Astrocyte (in vitro differentiated cells and primary cell): ENCODE measurements around the gene DSG3. TPM values are rescaled to one million over a fixed set of nuclear protein-coding genes. Genes with fewer than 3 reads are reported as not detected.
A peak's percentile ranks its signal among the peaks of the same experiment; 100 is the strongest.

Experiments used
- DNase-seq: peaks from one replicate; pipeline ENCODE4 v3.0.0-alpha.2; 2010; ENCODE audit warnings: low read depth
- FAIRE-seq: peaks from 2 replicates; lab custom pipeline; 2011; peaks lifted over from hg19 to GRCh38; lab: Jason Lieb, UNC
- H2AFZ ChIP-seq: 2 replicates; pipeline ENCODE4 v1.6.0; 2012; ENCODE audit warnings: low read depth, low read length, inconsistent platforms
- H3K27ac ChIP-seq: 2 replicates; pipeline ENCODE4 v1.5.1; 2011; ENCODE audit warnings: low read depth, low read length, inconsistent platforms
- H3K27me3 ChIP-seq: 2 replicates; pipeline ENCODE4 v1.6.0; 2011; ENCODE audit warnings: low read length, inconsistent platforms; ENCODE audit not compliant: insufficient read depth
- H3K36me3 ChIP-seq: 2 replicates; pipeline ENCODE4 v1.5.1; 2011; ENCODE audit warnings: low read length, inconsistent platforms; ENCODE audit not compliant: insufficient read depth
- H3K4me1 ChIP-seq: 2 replicates; pipeline ENCODE4 v1.5.1; 2011; ENCODE audit warnings: low read length, inconsistent platforms; ENCODE audit not compliant: insufficient read depth
- H3K4me2 ChIP-seq: 2 replicates; pipeline ENCODE4 v1.6.0; 2012; ENCODE audit warnings: low read length, inconsistent platforms
- H3K4me3 ChIP-seq: 2 replicates; pipeline ENCODE4 v1.5.1; 2011; ENCODE audit warnings: low read depth, mild to moderate bottlenecking, low read length, inconsistent platforms; ENCODE audit not compliant: insufficient read depth
- H3K79me2 ChIP-seq: 2 replicates; pipeline ENCODE4 v1.6.0; 2012; ENCODE audit warnings: mild to moderate bottlenecking, low read length, inconsistent platforms; ENCODE audit not compliant: insufficient read depth
- H3K9ac ChIP-seq: 2 replicates; pipeline ENCODE4 v1.6.0; 2012; ENCODE audit warnings: mild to moderate bottlenecking, low read length, inconsistent platforms
- H3K9me3 ChIP-seq: 2 replicates; pipeline ENCODE4 v1.5.1; 2012; ENCODE audit warnings: low read depth, mild to moderate bottlenecking, low read length, inconsistent platforms; ENCODE audit not compliant: insufficient read depth
- H4K20me1 ChIP-seq: 2 replicates; pipeline ENCODE4 v1.6.0; 2012; ENCODE audit warnings: low read length, inconsistent platforms; ENCODE audit not compliant: insufficient read depth
- H3K27ac Mint-ChIP-seq: one replicate; pipeline ENCODE4 v1.8.0; 2021; ENCODE audit warnings: mild to moderate bottlenecking, mixed read lengths; ENCODE audit not compliant: unreplicated experiment
- H3K27me3 Mint-ChIP-seq: one replicate; pipeline ENCODE4 v1.8.0; 2021; ENCODE audit warnings: low read depth, mixed read lengths; ENCODE audit not compliant: unreplicated experiment
- H3K36me3 Mint-ChIP-seq: one replicate; pipeline ENCODE4 v1.8.0; 2021; ENCODE audit warnings: low read depth, mixed read lengths; ENCODE audit not compliant: unreplicated experiment
- H3K4me1 Mint-ChIP-seq: one replicate; pipeline ENCODE4 v1.8.0; 2021; ENCODE audit warnings: low read depth, mixed read lengths; ENCODE audit not compliant: unreplicated experiment
- H3K4me3 Mint-ChIP-seq: one replicate; pipeline ENCODE4 v1.8.0; 2021; ENCODE audit warnings: mild to moderate bottlenecking, moderate library complexity, mixed read lengths; ENCODE audit not compliant: unreplicated experiment
- H3K9me3 Mint-ChIP-seq: one replicate; pipeline ENCODE4 v1.8.0; 2021; ENCODE audit warnings: mild to moderate bottlenecking, mixed read lengths; ENCODE audit not compliant: unreplicated experiment
- CTCF ChIP-seq: IDR thresholded peaks from 2 replicates; pipeline ENCODE4 v1.5.1; 2011; ENCODE audit warnings: low read depth, mild to moderate bottlenecking, inconsistent platforms, low read length, moderate library complexity; ENCODE audit not compliant: insufficient read depth
- EZH2 ChIP-seq: IDR thresholded peaks from 2 replicates; pipeline ENCODE4 v1.6.1; 2012; ENCODE audit warnings: mild to moderate bottlenecking, low read length, inconsistent platforms; ENCODE audit not compliant: insufficient read depth
- total RNA-seq: library from RNA; stranded (reverse); gene quantifications from 2 replicates; pipeline ENCODE4 v1.2.1, GENCODE V29; 2021

Gene DSG3
- total RNA-seq, 1 donor from 2014 or later: 0.64 TPM

- peaks cover 4% of the 10 kb centered on the region for H3K36me3 Mint-ChIP-seq
- Histone ChIP-seq H3K79me2 (no peaks in the 10 kb centered on the region), H3K9me3 (no peaks in the 10 kb centered on the region), H3K4me1 (peaks cover 19% of the 10 kb centered on the region), H3K9ac (peak overlapping the region; percentile 4), H3K27me3 (no peaks in the 10 kb centered on the region), H4K20me1 (no peaks in the 10 kb centered on the region), H2AFZ (no peak overlapping the region), H3K27ac (peak overlapping the region; percentile 55), H3K4me2 (peak overlapping the region; percentile 51), H3K4me3 (no peak overlapping the region), H3K36me3 (no peaks in the 10 kb centered on the region)
- peak; percentile 92 for DNase-seq
- no peaks in the 10 kb centered on the region for H3K27me3 Mint-ChIP-seq
- peak overlapping the region; percentile 97 for H3K27ac Mint-ChIP-seq
- TF ChIP-seq CTCF: no peak
- TF ChIP-seq EZH2: no peak
- no peak for FAIRE-seq
- peaks cover 2% of the 10 kb centered on the region for H3K9me3 Mint-ChIP-seq
- peak overlapping the region; percentile 42 for H3K4me3 Mint-ChIP-seq
- peaks cover 46% of the 10 kb centered on the region for H3K4me1 Mint-ChIP-seq
Observed at GRCh38 chr18:31512203-31512764, 64.7 kb downstream of the DSG3 start.

DNA sequence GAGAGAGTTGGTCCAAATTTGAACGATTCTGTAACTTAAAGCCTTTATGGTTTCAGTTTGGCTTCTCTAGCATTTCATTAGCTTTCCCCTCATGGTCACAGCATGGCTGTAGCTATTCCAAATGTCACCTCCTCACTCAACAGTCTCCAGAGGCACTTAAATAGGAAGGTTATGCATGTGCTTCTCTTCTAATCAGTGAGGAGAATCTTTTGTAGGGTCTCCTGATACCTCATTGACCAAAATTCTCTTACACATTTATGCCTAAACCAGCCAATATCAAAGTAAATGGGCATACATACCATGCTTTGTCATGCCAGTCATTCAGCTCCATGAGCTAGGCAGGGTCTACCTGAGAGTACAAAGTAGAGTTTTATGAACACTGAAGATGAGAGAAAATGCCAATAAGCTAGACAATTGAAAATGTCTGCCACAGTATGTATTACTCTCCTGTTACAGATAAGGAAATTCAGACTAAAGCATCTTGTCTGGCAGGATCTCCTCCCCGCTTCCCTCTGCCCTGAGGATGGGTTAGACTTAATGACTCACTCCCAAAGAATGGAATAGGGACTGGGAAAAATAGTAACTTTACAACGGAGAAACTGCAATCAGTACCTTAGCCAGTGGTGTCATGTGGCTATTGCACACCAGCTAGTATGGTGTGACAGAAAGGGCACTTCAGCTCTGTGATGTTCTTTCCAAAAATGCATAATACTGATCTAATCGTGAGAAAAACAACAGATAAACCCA, 65.8 kb downstream of the DSG3 start:
- H3K9ac ChIP-seq: peak overlapping the region; percentile 17
- no peak for TF ChIP-seq CTCF
- no peak for TF ChIP-seq EZH2
- Mint-ChIP-seq H3K4me1 (peaks cover 43% of the 10 kb centered on the region), H3K9me3 (no peaks in the 10 kb centered on the region), H3K27me3 (no peaks in the 10 kb centered on the region), H3K4me3 (no peak overlapping the region), H3K36me3 (no peaks in the 10 kb centered on the region), H3K27ac (peak overlapping the region; percentile 97)
- no peak overlapping the region for H2AFZ ChIP-seq
- no peaks in the 10 kb centered on the region for H3K9me3 ChIP-seq
- peak; percentile 88 for DNase-seq
- no peak for FAIRE-seq
- no peaks in the 10 kb centered on the region for H3K79me2 ChIP-seq
- H3K4me3 ChIP-seq: no peak overlapping the region
- H3K36me3 ChIP-seq: no peaks in the 10 kb centered on the region
- no peaks in the 10 kb centered on the region for H4K20me1 ChIP-seq
- H3K4me1 ChIP-seq: peaks cover 19% of the 10 kb centered on the region
- H3K4me2 ChIP-seq: peak overlapping the region; percentile 51
- peak overlapping the region; percentile 55 for H3K27ac ChIP-seq
- H3K27me3 ChIP-seq: no peaks in the 10 kb centered on the region

DNA sequence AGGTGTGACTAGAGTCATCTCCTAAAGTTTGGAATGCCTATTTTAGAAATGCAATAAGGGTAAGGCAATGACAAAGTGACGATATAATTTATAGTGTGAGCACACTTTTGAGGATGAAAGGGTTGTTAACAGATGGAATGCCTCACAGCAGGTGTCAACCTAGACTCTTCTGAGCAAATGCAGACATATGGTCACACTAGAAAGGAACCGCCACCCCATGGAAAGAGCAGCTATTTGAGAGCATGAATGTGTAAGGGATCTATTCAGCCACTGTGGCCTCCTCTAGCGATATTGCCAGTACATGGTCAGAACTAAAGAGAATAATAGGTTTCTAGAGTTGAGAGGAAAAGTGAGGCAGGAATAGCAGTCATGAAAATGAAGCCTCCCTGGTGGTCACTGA, 68.9 kb downstream of the DSG3 start:
- no peak for FAIRE-seq
- DNase-seq: no peak
- no peaks in the 10 kb centered on the region for H3K27me3 Mint-ChIP-seq

More for the DNA sequence above, 68.9 kb downstream of the DSG3 start:
- no peaks in the 10 kb centered on the region for H3K9me3 ChIP-seq
- no peak overlapping the region for H2AFZ ChIP-seq
- no peak overlapping the region for H3K4me2 ChIP-seq
- H3K27ac ChIP-seq: no peak overlapping the region
- Mint-ChIP-seq H3K4me1 (peaks cover 25% of the 10 kb centered on the region), H3K27ac (no peak overlapping the region), H3K36me3 (peaks cover 2% of the 10 kb centered on the region), H3K9me3 (no peaks in the 10 kb centered on the region), H3K4me3 (no peak overlapping the region)
- TF ChIP-seq CTCF (no peak), EZH2 (no peak)
- H3K4me1 ChIP-seq: peaks cover 19% of the 10 kb centered on the region
- no peaks in the 10 kb centered on the region for H3K27me3 ChIP-seq
- H3K36me3 ChIP-seq: no peaks in the 10 kb centered on the region
- H4K20me1 ChIP-seq: no peaks in the 10 kb centered on the region
- no peak overlapping the region for H3K9ac ChIP-seq
- no peaks in the 10 kb centered on the region for H3K79me2 ChIP-seq
- H3K4me3 ChIP-seq: no peak overlapping the region
